ENCODE data around the gene MSGN1. TPM values are rescaled to one million over a fixed set of nuclear protein-coding genes. Genes with fewer than 3 reads are reported as not detected.

The MSGN1 gene
- total RNA-seq, 1 experiment from 2014 or later: not detected

GRCh38 chr2:17803497-17803896 lies 12.8 kb upstream of the MSGN1 start:
- Histone ChIP-seq H3K9me2 (ENCODE audit: insufficient read depth) (no peaks in the 10 kb centered on the region), H3K36me3 (ENCODE audit: control insufficient read depth in 1 of 2, insufficient read depth in 2 of 2, low read length in 2 of 2) (no peaks in the 10 kb centered on the region), H3K9ac (ENCODE audit: low read length) (no peak overlapping the region), H3K4me3 (replicated peaks in 1 of 2; ENCODE audit: low read depth in 1 of 2, low read length in 2 of 2) (no peak overlapping the region), H3K27ac (ENCODE audit: low read depth, low read length) (no peak overlapping the region), H3K4me2 (ENCODE audit: low read length) (no peak overlapping the region), H4K20me1 (ENCODE audit: insufficient read depth) (no peaks in the 10 kb centered on the region), H3K27me3 (ENCODE audit: insufficient read depth, low read length) (peaks cover 9% of the 10 kb centered on the region; the same call in 1 of the 2 replicates), H3K9me3 (ENCODE audit: control insufficient read depth in 1 of 2, insufficient read depth in 1 of 2, low read depth in 1 of 2, low read length in 2 of 2) (no peaks in the 10 kb centered on the region), H2AFZ (ENCODE audit: low read depth, low read length, poor library complexity, severe bottlenecking) (no peak overlapping the region), H3K4me1 (ENCODE audit: control insufficient read depth in 1 of 2, insufficient read depth in 2 of 2, low read length in 2 of 2) (no peaks in the 10 kb centered on the region), H3K79me2 (ENCODE audit: insufficient read depth, low read length) (no peaks in the 10 kb centered on the region)
- POLR2A ChIA-PET: no interaction called here
- intact Hi-C loops (cut with micrococcal nuclease): no loop called here
- DNase-seq (ENCODE audit: low read depth, low spot score) (no peak), ATAC-seq (no peak)
- CTCF ChIA-PET: no interaction called here
- TF ChIP-seq ELF1 (IDR thresholded peaks at IDR 0.05; ENCODE audit: borderline replicate concordance, low read depth) (no peak), RAD21 (IDR thresholded peaks at IDR 0.05; ENCODE audit: low read depth) (no peak), POLR2AphosphoS5 (IDR thresholded peaks at IDR 0.05; ENCODE audit: low read depth, low read length) (no peak), EGR1 (IDR thresholded peaks at IDR 0.05; ENCODE audit: low read depth) (no peak), FOSL1 (IDR thresholded peaks at IDR 0.05; ENCODE audit: low read depth) (no peak), POLR2A (IDR thresholded peaks at IDR 0.05; ENCODE audit: borderline replicate concordance, extremely low read depth, insufficient read depth, insufficient read length) (no peak)
- TF ChIP-seq, protein P1, sequence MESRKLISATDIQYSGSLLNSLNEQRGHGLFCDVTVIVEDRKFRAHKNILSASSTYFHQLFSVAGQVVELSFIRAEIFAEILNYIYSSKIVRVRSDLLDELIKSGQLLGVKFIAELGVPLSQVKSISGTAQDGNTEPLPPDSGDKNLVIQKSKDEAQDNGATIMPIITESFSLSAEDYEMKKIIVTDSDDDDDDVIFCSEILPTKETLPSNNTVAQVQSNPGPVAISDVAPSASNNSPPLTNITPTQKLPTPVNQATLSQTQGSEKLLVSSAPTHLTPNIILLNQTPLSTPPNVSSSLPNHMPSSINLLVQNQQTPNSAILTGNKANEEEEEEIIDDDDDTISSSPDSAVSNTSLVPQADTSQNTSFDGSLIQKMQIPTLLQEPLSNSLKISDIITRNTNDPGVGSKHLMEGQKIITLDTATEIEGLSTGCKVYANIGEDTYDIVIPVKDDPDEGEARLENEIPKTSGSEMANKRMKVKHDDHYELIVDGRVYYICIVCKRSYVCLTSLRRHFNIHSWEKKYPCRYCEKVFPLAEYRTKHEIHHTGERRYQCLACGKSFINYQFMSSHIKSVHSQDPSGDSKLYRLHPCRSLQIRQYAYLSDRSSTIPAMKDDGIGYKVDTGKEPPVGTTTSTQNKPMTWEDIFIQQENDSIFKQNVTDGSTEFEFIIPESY (IDR thresholded peaks at IDR 0.05; ENCODE audit: extremely low read depth, insufficient replicate concordance, low read length): no peak
- BruUV-seq (replicated peaks): no TSS peak
- RAD21 ChIA-PET (ENCODE audit: low non-redundant PET in 1 of 2, low total read pairs in 2 of 2, uncharacterized antibody in 2 of 2, unreplicated experiment in 2 of 2): no interaction called here

DNA sequence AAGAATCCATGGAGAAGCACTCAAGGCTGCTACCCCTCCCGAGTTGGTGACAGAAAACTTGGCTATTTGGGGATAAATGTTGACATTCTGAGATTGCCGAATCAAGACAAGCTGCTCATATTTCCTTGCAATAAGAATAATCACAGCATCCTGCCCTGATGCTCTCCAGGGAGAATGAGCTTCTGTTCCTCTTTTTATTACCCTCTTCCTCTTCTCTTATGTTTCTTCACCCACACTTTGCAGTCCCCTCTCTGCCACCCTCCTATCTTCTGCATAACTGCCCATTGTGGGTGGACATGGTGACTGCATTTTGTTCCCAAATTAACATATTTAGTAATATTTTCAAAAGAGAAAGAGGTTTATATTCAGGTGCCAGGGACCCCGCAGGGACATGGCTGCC lies 11.9 kb upstream of the MSGN1 start:
- Histone ChIP-seq H3K9me2 (ENCODE audit: insufficient read depth) (no peaks in the 10 kb centered on the region), H3K79me2 (ENCODE audit: insufficient read depth, low read length) (no peaks in the 10 kb centered on the region), H4K20me1 (ENCODE audit: insufficient read depth) (no peaks in the 10 kb centered on the region), H3K4me3 (replicated peaks in 1 of 2; ENCODE audit: low read depth in 1 of 2, low read length in 2 of 2) (no peak overlapping the region), H3K9ac (ENCODE audit: low read length) (no peak overlapping the region), H2AFZ (ENCODE audit: low read depth, low read length, poor library complexity, severe bottlenecking) (no peak overlapping the region), H3K36me3 (ENCODE audit: control insufficient read depth in 1 of 2, insufficient read depth in 2 of 2, low read length in 2 of 2) (no peaks in the 10 kb centered on the region), H3K27ac (ENCODE audit: low read depth, low read length) (no peak overlapping the region), H3K4me1 (ENCODE audit: control insufficient read depth in 1 of 2, insufficient read depth in 2 of 2, low read length in 2 of 2) (no peaks in the 10 kb centered on the region), H3K27me3 (ENCODE audit: insufficient read depth, low read length) (0 out of 2 replicates have a peak, but pooled peaks cover 4% of the 10 kb centered on the region), H3K4me2 (ENCODE audit: low read length) (no peak overlapping the region), H3K9me3 (ENCODE audit: control insufficient read depth in 1 of 2, insufficient read depth in 1 of 2, low read depth in 1 of 2, low read length in 2 of 2) (no peaks in the 10 kb centered on the region)
- ChIA-PET RAD21 (ENCODE audit: low non-redundant PET in 1 of 2, low total read pairs in 2 of 2, uncharacterized antibody in 2 of 2, unreplicated experiment in 2 of 2) (no interaction called here), POLR2A (no interaction called here), CTCF (no interaction called here)
- DNase-seq (ENCODE audit: low read depth, low spot score) (no peak), ATAC-seq (no peak)
- intact Hi-C loops (cut with micrococcal nuclease): no loop called here
- BruUV-seq (replicated peaks): no TSS peak
- TF ChIP-seq, protein P1 (IDR thresholded peaks at IDR 0.05; ENCODE audit: extremely low read depth, insufficient replicate concordance, low read length): no peak
- TF ChIP-seq, protein P2, sequence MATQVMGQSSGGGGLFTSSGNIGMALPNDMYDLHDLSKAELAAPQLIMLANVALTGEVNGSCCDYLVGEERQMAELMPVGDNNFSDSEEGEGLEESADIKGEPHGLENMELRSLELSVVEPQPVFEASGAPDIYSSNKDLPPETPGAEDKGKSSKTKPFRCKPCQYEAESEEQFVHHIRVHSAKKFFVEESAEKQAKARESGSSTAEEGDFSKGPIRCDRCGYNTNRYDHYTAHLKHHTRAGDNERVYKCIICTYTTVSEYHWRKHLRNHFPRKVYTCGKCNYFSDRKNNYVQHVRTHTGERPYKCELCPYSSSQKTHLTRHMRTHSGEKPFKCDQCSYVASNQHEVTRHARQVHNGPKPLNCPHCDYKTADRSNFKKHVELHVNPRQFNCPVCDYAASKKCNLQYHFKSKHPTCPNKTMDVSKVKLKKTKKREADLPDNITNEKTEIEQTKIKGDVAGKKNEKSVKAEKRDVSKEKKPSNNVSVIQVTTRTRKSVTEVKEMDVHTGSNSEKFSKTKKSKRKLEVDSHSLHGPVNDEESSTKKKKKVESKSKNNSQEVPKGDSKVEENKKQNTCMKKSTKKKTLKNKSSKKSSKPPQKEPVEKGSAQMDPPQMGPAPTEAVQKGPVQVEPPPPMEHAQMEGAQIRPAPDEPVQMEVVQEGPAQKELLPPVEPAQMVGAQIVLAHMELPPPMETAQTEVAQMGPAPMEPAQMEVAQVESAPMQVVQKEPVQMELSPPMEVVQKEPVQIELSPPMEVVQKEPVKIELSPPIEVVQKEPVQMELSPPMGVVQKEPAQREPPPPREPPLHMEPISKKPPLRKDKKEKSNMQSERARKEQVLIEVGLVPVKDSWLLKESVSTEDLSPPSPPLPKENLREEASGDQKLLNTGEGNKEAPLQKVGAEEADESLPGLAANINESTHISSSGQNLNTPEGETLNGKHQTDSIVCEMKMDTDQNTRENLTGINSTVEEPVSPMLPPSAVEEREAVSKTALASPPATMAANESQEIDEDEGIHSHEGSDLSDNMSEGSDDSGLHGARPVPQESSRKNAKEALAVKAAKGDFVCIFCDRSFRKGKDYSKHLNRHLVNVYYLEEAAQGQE (IDR thresholded peaks at IDR 0.05; ENCODE audit: low read depth): no peak
- no peak for TF ChIP-seq POLR2AphosphoS5 (IDR thresholded peaks at IDR 0.05; ENCODE audit: low read depth, low read length)
- no peak for TF ChIP-seq JUND (IDR thresholded peaks at IDR 0.05)
- no peak for TF ChIP-seq CTCF (IDR thresholded peaks at IDR 0.05 in 2 of 3, conservative IDR thresholded peaks at IDR 0.05 in 1 of 3; ENCODE audit: borderline replicate concordance in 1 of 3, insufficient read depth in 1 of 3, low read depth in 2 of 3, low read length in 2 of 3)

Measured in HCT116 (cell line).